PFSK-1 (cell line): ENCODE measurements around the gene OSBPL2.

Experiments
- FOXP2 ChIP-seq: optimal IDR thresholded peaks from 2 replicates; pipeline ENCODE3; 2011; ENCODE audit warnings: borderline replicate concordance, control low read depth, inconsistent platforms; ENCODE audit not compliant: insufficient read depth; ENCODE audit errors: extremely low read length, extremely low read depth
- POLR2AphosphoS5 ChIP-seq: IDR thresholded peaks from 2 replicates; pipeline ENCODE4 v1.6.1; 2012; ENCODE audit warnings: low read depth, mild to moderate bottlenecking, control low read depth, low read length, moderate library complexity
- REST ChIP-seq, 2 experiments: IDR thresholded peaks; 2 replicates each; pipeline versions ENCODE4 v1.6.1 to v1.8.0; 2011 to 2012; ENCODE audit warnings: low read depth in 2 of 2, low read length in 2 of 2, control low read depth in 1 of 2, inconsistent platforms in 1 of 2, mild to moderate bottlenecking in 1 of 2, moderate library complexity in 1 of 2; ENCODE audit not compliant: insufficient read depth in 1 of 2
- SIN3A ChIP-seq: IDR thresholded peaks from 2 replicates; pipeline ENCODE4 v1.6.1; 2012; ENCODE audit warnings: mild to moderate bottlenecking, low read length, moderate library complexity, borderline replicate concordance; ENCODE audit not compliant: insufficient read depth
- TAF1 ChIP-seq: IDR thresholded peaks from 2 replicates; pipeline ENCODE4 v1.6.1; 2012; ENCODE audit warnings: low read length, control low read depth, borderline replicate concordance; ENCODE audit not compliant: insufficient read depth

Gene OSBPL2

GRCh38 chr20:62281161-62281933, 43.0 kb downstream of the OSBPL2 start:
- TF ChIP-seq FOXP2 (no peak), SIN3A (no peak), REST (IDR thresholded peaks at IDR 0.05; ENCODE audit: insufficient read depth in 1 of 2, low read depth in 2 of 2, low read length in 2 of 2) (no peak), TAF1 (no peak), POLR2AphosphoS5 (no peak)

- TF ChIP-seq TAF1 (no peak), REST (IDR thresholded peaks at IDR 0.05; ENCODE audit: insufficient read depth in 1 of 2, low read depth in 2 of 2, low read length in 2 of 2) (no peak), SIN3A (no peak), POLR2AphosphoS5 (no peak), FOXP2 (no peak)
Measured at GRCh38 chr20:62282103-62282502, 43.8 kb downstream of the OSBPL2 start.

- TF ChIP-seq FOXP2 = no peak
- no peak for TF ChIP-seq TAF1
- TF ChIP-seq REST (IDR thresholded peaks at IDR 0.05; ENCODE audit: insufficient read depth in 1 of 2, low read depth in 2 of 2, low read length in 2 of 2) = no peak
- no peak for TF ChIP-seq POLR2AphosphoS5
- no peak for TF ChIP-seq SIN3A
Measured at GRCh38 chr20:62282877-62283503, 44.7 kb downstream of the OSBPL2 start.

- no peak for TF ChIP-seq REST (IDR thresholded peaks at IDR 0.05; ENCODE audit: insufficient read depth in 1 of 2, low read depth in 2 of 2, low read length in 2 of 2)
- no peak for TF ChIP-seq TAF1
- no peak for TF ChIP-seq SIN3A
- no peak for TF ChIP-seq POLR2AphosphoS5
- no peak for TF ChIP-seq FOXP2
Measured at GRCh38 chr20:62284448-62284847, 46.1 kb downstream of the OSBPL2 start.

GRCh38 chr20:62285151-62285550, 46.8 kb downstream of the OSBPL2 start:
- TF ChIP-seq SIN3A (no peak), POLR2AphosphoS5 (no peak)
